HG02759 (cell line): ENCODE measurements around the gene MAPK8IP2.

ENCODE experiments used
- ATAC-seq: cut with Tn5 transposase; IDR thresholded peaks from one replicate; pipeline ENCODE4 v1.9.1; 2021; ENCODE audit warnings: mild to moderate bottlenecking, moderate library complexity; ENCODE audit not compliant: unreplicated experiment

Gene MAPK8IP2

GRCh38 chr22:50575426-50575941 lies 25.1 kb upstream of the MAPK8IP2 start:
- no peak for ATAC-seq

DNA sequence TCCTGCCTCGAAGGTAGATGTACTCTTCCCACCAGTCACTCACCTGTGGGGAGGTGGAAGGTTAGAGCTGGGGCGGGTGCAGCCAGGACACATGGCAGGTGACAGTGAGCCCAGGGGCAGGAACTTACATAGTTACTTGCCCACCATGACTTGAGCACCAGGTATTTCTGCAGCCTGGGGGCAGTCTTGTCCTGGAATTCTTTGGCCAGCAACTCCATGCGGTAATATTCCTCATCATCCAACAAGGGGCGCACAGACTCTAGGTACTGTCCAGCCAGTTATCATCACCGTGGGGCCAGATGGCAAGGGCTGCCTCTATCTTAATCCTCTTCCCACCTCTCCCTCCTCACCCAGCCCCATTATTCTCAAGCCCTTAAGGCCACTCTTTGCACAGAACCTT lies 24.5 kb upstream of the MAPK8IP2 start:
- ATAC-seq = no peak

DNA sequence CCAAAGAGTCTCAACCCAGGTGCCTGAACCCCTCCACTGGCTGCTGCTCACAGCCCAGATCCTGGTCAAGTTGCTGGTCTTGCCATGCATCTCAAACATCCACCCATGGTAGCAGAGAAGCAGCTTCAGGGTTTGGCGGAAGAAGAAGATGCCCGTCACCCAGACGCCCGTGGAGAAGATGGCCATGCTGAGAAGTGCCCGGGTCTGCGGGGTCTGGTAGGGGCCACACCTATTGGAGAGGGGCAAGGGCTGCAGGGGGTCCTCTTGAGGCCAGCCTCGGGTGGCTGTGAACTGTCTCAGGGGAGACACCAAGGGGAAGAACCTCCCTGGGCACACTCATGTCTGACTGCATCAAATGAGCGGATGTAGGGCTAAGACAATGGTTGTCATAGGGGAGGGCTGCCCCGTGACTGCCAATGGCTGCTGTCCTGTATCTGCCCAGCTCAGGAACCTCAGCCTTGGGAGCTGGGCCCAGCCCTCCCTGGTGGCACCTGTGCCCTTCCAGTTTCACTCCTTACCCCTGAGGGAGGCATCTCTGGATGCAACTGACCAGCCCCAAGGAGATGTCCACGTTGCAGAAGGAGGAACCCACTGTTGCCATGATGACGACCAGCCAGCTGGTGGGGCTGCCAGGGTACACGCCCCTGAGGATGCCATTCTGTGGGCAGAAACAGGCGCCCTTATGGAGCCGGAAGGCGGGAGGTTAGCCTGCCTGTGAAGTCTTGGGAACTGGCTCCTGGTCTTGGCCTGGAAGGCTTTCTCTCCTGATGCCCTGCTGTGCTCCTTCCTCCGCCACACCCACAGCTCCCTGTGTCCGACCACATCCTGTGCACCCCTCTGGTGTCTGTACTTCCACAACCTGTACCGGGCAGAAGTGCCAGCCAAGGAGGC lies 23.5 kb upstream of the MAPK8IP2 start:
- no peak for ATAC-seq

GRCh38 chr22:50577697-50577986 lies 23.0 kb upstream of the MAPK8IP2 start:
- ATAC-seq = no peak

- ATAC-seq = no peak
Measured at GRCh38 chr22:50577987-50578775, 22.4 kb upstream of the MAPK8IP2 start, which contains the start of gene CPT1B. CPT1B (minus strand) TSS chr22:50578427; CDS start chr22:50577915, 512 bp downstream.

DNA sequence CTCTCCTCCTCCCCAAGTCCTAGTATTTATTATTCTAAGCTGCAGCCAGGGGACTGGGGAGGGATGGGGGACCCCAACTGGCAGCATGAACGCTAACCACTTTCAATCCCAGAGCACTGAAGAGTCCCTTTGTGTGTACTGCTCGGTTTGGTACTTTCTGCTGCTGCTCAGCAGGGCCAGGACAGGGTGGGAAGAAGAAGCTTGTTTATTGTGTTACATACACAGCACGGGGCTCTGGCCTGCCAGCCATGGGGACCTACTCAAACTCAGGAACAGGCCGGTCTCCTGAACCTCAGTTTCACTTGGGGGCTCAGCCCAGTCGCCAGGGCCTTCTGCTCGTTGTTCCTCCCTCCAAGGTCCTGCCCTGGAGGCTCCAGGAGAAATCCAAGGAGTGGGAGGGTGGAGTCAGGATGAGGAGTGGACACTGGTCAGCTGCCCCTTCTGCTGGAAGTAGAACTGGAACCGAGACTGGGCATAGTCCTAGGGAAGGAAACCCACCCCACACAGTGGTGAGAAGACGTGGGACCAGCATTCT lies 21.8 kb upstream of the MAPK8IP2 start:
- ATAC-seq = no peak

DNA sequence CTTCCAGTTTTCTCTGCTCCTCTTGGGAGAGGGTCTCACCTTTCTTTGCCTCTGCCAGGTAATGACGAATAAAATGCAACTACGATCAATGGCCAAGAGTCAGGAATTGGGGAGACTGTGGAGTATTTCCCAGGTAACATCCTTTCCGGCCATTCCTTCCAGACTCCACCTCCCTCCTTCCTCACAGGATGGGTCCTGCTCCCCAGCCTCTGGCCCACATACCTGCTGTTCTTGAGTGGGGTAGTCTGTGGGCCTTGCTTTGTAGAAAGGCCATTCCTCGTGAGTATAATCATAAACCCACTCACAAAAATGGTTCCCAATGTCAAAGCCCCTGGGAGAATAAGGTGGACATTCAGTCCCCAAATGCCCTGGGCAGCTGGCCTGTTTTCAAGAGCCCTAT lies 20.8 kb upstream of the MAPK8IP2 start:
- no peak for ATAC-seq

- no peak for ATAC-seq
Measured at GRCh38 chr22:50581031-50581949, 19.3 kb upstream of the MAPK8IP2 start.

DNA sequence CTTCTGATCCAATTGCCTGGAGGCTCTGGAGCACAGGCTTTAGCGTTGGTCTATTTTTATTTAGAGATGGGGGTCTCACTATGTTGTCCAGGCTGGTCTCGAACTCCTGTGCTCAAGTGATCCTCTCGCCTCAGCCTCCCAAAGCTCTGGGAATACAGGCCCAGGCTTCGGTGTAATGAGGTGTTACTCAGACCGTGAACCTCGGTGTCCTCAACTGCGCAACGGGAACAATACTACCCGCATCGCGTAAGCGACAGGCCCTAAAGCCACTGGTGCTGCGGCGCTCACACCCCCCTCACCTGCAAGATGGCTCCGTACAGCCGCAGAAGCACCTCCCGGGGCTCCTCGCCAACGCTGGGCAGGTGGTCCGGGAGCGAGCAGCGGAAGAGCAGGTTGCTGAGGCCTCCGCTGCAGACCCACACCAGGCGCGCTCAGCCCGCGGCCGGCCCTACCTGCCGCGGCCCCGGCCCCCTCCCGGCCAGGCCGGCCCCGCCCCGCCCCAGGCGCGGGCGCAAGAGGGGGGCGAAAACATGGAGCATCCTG lies 18.6 kb upstream of the MAPK8IP2 start:
- ATAC-seq = peak; percentile 1

GRCh38 chr22:50582493-50583293 lies 17.9 kb upstream of the MAPK8IP2 start, which contains the start of gene CHKB:
CHKB (minus strand) TSS chr22:50582849; CDS start chr22:50582781, 68 bp downstream.
- ATAC-seq = peak; percentile 88

- ATAC-seq = peak; percentile 37
Measured at GRCh38 chr22:50583294-50583861, 17.2 kb upstream of the MAPK8IP2 start.

DNA sequence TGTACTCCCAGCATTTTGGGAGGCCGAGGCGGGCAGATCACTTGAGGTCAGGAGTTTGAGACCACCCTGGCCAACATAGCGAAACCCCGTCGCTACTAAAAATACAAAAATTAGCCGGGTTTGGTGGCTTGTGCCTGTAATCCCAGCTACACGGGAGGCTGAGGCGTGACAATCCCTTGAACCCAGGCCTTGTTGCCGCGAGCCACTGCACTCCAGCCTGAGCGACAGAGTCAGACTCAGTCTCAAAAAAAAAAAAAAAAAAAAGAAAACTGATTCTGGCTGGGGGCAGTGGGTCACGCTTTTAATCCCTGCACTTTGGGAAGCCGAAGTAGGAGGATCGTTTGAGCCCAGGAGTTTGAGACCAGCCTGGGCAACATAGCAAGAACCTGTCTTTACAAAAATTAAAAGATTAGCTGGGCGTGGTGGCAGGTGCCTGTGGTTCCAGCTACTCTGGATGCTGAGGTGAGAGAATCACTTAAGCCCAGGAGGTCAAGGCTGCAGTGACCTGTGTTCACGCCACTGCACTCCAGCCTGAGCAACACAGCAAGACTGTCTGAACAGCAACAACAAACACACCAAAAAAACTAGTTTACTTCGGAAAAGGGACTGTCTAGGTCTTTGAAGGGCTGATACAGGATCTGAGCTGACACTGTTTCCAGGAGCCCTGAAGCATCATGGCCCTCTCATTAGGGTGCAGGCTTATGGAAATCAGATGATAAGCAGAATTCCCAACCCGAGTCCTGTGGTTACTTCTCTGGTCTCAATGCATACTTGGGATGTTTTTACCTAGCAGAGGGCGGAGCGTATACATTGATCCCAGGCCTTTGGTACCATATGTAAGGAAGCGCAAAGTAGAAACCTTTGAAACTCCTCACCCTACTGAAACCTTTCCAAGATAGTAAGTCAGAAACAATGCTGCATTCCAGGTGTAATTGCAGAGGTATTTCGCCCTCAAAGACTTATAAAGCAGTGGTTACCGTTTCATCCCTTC lies 16.2 kb upstream of the MAPK8IP2 start:
- no peak for ATAC-seq

- no peak for ATAC-seq
Measured at GRCh38 chr22:50585238-50585637, 15.4 kb upstream of the MAPK8IP2 start.

DNA sequence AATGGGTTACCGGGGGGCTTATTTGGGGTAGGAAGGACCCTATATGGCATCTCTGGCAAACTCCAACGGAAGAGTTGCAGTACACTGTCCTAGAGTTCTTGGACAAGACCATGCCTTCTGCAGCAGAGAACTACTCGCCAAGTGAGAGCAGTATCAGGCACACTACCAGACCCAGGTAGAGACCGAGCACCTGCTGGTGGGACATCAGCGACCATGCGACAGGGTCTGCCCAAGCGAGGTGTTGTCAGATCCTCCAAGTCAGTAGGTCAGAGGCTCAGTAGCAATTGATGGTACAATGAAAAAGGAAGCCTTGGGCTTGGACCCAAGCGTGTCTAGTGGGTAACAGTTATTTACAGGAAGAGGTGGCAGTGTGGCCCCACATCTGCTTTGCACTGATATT lies 14.8 kb upstream of the MAPK8IP2 start:
- no peak for ATAC-seq

- no peak for ATAC-seq
Measured at GRCh38 chr22:50586416-50586815, 14.2 kb upstream of the MAPK8IP2 start.

- no peak for ATAC-seq
Measured at GRCh38 chr22:50587407-50587806, 13.2 kb upstream of the MAPK8IP2 start.

DNA sequence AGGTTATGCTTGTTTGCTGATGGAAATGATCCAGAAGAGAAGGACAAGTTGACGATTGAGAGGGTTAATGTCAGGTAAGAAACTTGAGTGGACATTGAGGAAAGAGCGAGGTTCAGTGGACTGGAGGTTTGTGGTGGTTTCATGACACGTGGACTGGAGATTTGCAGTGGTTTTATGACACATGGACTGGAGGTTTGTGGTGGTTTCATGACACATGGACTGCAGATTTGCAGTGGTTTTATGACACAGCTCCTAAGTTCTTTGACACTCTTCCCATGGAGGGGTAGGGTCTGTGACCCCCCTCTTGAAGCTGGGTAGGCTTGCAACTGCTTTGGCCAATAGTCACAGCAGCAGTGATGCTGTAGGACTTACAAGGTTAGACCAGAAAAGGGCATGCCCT lies 5.4 kb upstream of the MAPK8IP2 start:
- no peak for ATAC-seq

GRCh38 chr22:50597097-50597496 lies 3.5 kb upstream of the MAPK8IP2 start:
- no peak for ATAC-seq
